Caco-2 (cell line): ENCODE results near the gene FOXS1. TPM values are rescaled to one million over a fixed set of nuclear protein-coding genes. Genes with fewer than 3 reads are reported as not detected.

ENCODE experiments used
- BruUV-seq: library from RNA; stranded (reverse); fragments of 400-500 nt; replicated peaks from 2 replicates; lab custom pipeline; 2021; lab: Mats Ljungman, UMichigan
- CTCF ChIA-PET: fragments of 300-600 bp; sonication (Branson Sonifier 250); formaldehyde crosslinking; loops from one replicate; lab custom pipeline; 2022; ENCODE audit warnings: antibody characterized with exemption; lab: Charles Lee
- POLR2A ChIA-PET: fragments of 300-600 bp; sonication (Branson Sonifier 250); formaldehyde crosslinking; loops from one replicate; lab custom pipeline; 2022; ENCODE audit warnings: antibody characterized with exemption; lab: Charles Lee
- DNase-seq, 2 experiments: peaks; one replicate each; pipeline versions ENCODE4 v3.0.0 to v3.0.0-alpha.2; 2020 to 2022
- H3K27me3 ChIP-seq: replicated peaks from 2 replicates; pipeline ENCODE4 v1.6.0; 2011; ENCODE audit warnings: low read length; ENCODE audit not compliant: control insufficient read depth, insufficient read depth
- H3K36me3 ChIP-seq: 2 replicates; pipeline ENCODE4 v1.5.1; 2011; ENCODE audit warnings: low read length; ENCODE audit not compliant: control insufficient read depth, insufficient read depth
- H3K4me1 ChIP-seq: fragments of 250-450 bp; sonication (Bioruptor Pico); 2 replicates; pipeline ENCODE4 v1.5.1; 2020; ENCODE audit warnings: mild to moderate bottlenecking
- H3K4me3 ChIP-seq: 2 replicates; pipeline ENCODE4 v1.5.1; 2011; ENCODE audit warnings: low read depth, mild to moderate bottlenecking, control low read depth, low read length
- H3K9me3 ChIP-seq: fragments of 250-450 bp; sonication (Bioruptor Pico); 2 replicates; pipeline ENCODE4 v1.5.1; 2020; ENCODE audit warnings: mild to moderate bottlenecking, moderate library complexity
- H3K27ac Mint-ChIP-seq: one replicate; pipeline ENCODE4 v1.8.0; 2022; ENCODE audit warnings: mixed read lengths; ENCODE audit not compliant: unreplicated experiment
- H3K27me3 Mint-ChIP-seq: one replicate; pipeline ENCODE4 v1.8.0; 2022; ENCODE audit warnings: mixed read lengths; ENCODE audit not compliant: insufficient read depth, unreplicated experiment
- H3K36me3 Mint-ChIP-seq: one replicate; pipeline ENCODE4 v1.8.0; 2022; ENCODE audit warnings: mild to moderate bottlenecking, mixed read lengths; ENCODE audit not compliant: insufficient read depth, unreplicated experiment
- H3K4me1 Mint-ChIP-seq: one replicate; pipeline ENCODE4 v1.8.0; 2022; ENCODE audit warnings: low read depth, mixed read lengths; ENCODE audit not compliant: unreplicated experiment
- H3K4me3 Mint-ChIP-seq: one replicate; pipeline ENCODE4 v1.8.0; 2022; ENCODE audit warnings: mild to moderate bottlenecking, moderate library complexity, mixed read lengths; ENCODE audit not compliant: unreplicated experiment
- H3K9me3 Mint-ChIP-seq: one replicate; pipeline ENCODE4 v1.8.0; 2022; ENCODE audit warnings: mixed read lengths; ENCODE audit not compliant: unreplicated experiment
- CTCF ChIP-seq, 2 experiments: fragments of 200-600 bp in 1 of 2; IDR thresholded peaks; 1 replicate in 1 of 2; 2 replicates in 1 of 2; pipeline versions ENCODE4 v1.5.1 to v1.8.0; 2011 to 2022; ENCODE audit warnings: antibody characterized with exemption in 1 of 2, control low read depth in 1 of 2, inconsistent platforms in 1 of 2, low read depth in 1 of 2, low read length in 1 of 2, mild to moderate bottlenecking in 1 of 2, moderate library complexity in 1 of 2; ENCODE audit not compliant: insufficient read depth in 1 of 2, severe bottlenecking in 1 of 2, unreplicated experiment in 1 of 2
- intact Hi-C: fragments of 100-400 bp; cut with micrococcal nuclease; formaldehyde crosslinking; loops from one replicate; pipeline ENCODE4 v1.10.0; 2022; ENCODE audit not compliant: unreplicated experiment
- total RNA-seq: library from RNA; stranded (reverse); gene quantifications from 2 replicates; pipeline ENCODE4 v1.2.3, GENCODE V29; 2022

FOXS1 gene
- total RNA-seq, 1 experiment from 2014 or later: not detected

- Histone ChIP-seq H3K27me3 (peaks cover 6% of the 10 kb centered on the region), H3K36me3 (no peaks in the 10 kb centered on the region), H3K4me1 (peaks cover 7% of the 10 kb centered on the region; the same call in 1 of the 2 replicates), H3K4me3 (no peak overlapping the region), H3K9me3 (no peaks in the 10 kb centered on the region)
- no peak for DNase-seq
- ChIA-PET CTCF (interaction anchor here (0.5 to 2.5 kb wide), 3 partner anchors 10 to 86 kb away, joined by 3 to 13 read pairs (median 4); no protein-coding TSS in a partner anchor), POLR2A (no interaction called here)
- intact Hi-C loops: no loop called here
- no peak for TF ChIP-seq CTCF (IDR thresholded peaks at IDR 0.05; ENCODE audit: insufficient read depth in 1 of 2, low read depth in 1 of 2, low read length in 1 of 2, severe bottlenecking in 1 of 2, unreplicated experiment in 1 of 2)
- BruUV-seq: no TSS peak
- H3K9me3 Mint-ChIP-seq: no peaks in the 10 kb centered on the region
- no peak overlapping the region for H3K27ac Mint-ChIP-seq
- no peaks in the 10 kb centered on the region for H3K36me3 Mint-ChIP-seq
- H3K4me3 Mint-ChIP-seq: no peak overlapping the region
- H3K4me1 Mint-ChIP-seq: no peaks in the 10 kb centered on the region
- peaks cover 7% of the 10 kb centered on the region for H3K27me3 Mint-ChIP-seq
Observed at GRCh38 chr20:31844737-31845299, 586 bp downstream of the FOXS1 start.

DNA sequence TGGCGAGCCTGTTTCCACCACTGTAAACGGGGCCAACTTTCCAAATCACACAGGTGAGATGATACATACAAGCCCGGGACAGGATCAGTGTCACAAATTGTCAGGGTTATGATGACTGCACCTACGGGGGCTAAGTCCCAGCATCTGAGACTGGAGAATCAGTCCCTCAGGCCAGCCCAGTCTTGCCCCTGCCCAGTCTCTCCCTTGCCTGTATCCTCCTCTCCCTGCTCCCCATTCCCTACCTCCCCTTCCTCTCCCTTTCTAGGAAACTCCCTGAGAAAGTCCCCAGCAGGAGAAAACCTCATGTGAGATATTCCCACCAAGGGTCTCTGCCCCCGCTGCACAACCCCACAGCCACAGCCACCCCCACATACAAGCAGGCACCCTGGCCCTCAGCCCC is 1.5 kb downstream of the FOXS1 start:
- no peak for DNase-seq
- Mint-ChIP-seq H3K36me3 (no peaks in the 10 kb centered on the region), H3K27me3 (peaks cover under 1% of the 10 kb centered on the region), H3K9me3 (no peaks in the 10 kb centered on the region), H3K27ac (no peak overlapping the region), H3K4me1 (no peaks in the 10 kb centered on the region), H3K4me3 (no peak overlapping the region)
- Histone ChIP-seq H3K36me3 (no peaks in the 10 kb centered on the region), H3K4me1 (no peaks in the 10 kb centered on the region), H3K27me3 (peaks cover 5% of the 10 kb centered on the region), H3K9me3 (no peaks in the 10 kb centered on the region), H3K4me3 (no peak overlapping the region)
- no TSS peak for BruUV-seq
- intact Hi-C loops: no loop called here
- TF ChIP-seq CTCF (IDR thresholded peaks at IDR 0.05; ENCODE audit: insufficient read depth in 1 of 2, low read depth in 1 of 2, low read length in 1 of 2, severe bottlenecking in 1 of 2, unreplicated experiment in 1 of 2): no peak
- CTCF ChIA-PET: interaction anchor here (1.3 kb wide), 1 partner anchor 22 kb away, joined by 3 read pairs; no protein-coding TSS in a partner anchor
- POLR2A ChIA-PET: no interaction called here

DNA sequence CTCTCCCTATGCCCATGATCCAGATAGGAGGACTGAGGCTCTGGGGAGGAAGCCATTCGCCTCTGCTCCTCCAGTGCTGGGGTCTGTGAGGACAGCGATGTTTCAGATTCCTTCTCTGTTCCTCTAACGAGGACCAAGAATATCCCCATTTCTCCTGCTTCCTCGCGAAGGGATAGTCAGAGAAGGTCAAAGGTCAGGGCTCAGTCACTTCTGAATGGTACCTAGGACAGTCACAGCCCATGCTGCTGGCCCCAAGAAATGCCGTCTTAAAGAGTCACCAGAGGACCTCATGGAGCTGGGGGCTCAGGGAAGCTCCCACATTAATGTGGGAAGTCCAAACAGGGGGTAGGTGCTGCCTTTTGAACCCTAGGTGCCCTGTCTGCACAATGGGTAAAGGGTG is 2.1 kb downstream of the FOXS1 start:
- H3K27me3 Mint-ChIP-seq: no peaks in the 10 kb centered on the region
- BruUV-seq: no TSS peak

More for the DNA sequence above, 2.1 kb downstream of the FOXS1 start:
- Histone ChIP-seq H3K4me1 (no peaks in the 10 kb centered on the region), H3K9me3 (no peaks in the 10 kb centered on the region), H3K27me3 (0 out of 2 replicates have a peak, but pooled peaks cover 3% of the 10 kb centered on the region), H3K4me3 (no peak overlapping the region), H3K36me3 (no peaks in the 10 kb centered on the region)
- H3K27ac Mint-ChIP-seq: no peak overlapping the region
- H3K4me3 Mint-ChIP-seq: no peak overlapping the region
- DNase-seq: no peak
- ChIA-PET POLR2A (no interaction called here), CTCF (interaction anchor here (1.3 kb wide), 1 partner anchor 21 kb away, joined by 3 read pairs; no protein-coding TSS in a partner anchor)
- H3K4me1 Mint-ChIP-seq: no peaks in the 10 kb centered on the region
- no peaks in the 10 kb centered on the region for H3K36me3 Mint-ChIP-seq
- no peaks in the 10 kb centered on the region for H3K9me3 Mint-ChIP-seq
- intact Hi-C loops: no loop called here
- no peak for TF ChIP-seq CTCF (IDR thresholded peaks at IDR 0.05; ENCODE audit: insufficient read depth in 1 of 2, low read depth in 1 of 2, low read length in 1 of 2, severe bottlenecking in 1 of 2, unreplicated experiment in 1 of 2)
